Retina (tissue), 1 donor: ENCODE results near the gene RNF126.
"Not testable (repeated sequence)": the region's sequence is repeated elsewhere in the genome, so short reads cannot be mapped to it uniquely, and the experiment has no call there.

ENCODE experiments used
- DNase-seq: peaks from one replicate; pipeline ENCODE4 v3.0.0-alpha.2; 2016

Gene RNF126

DNA sequence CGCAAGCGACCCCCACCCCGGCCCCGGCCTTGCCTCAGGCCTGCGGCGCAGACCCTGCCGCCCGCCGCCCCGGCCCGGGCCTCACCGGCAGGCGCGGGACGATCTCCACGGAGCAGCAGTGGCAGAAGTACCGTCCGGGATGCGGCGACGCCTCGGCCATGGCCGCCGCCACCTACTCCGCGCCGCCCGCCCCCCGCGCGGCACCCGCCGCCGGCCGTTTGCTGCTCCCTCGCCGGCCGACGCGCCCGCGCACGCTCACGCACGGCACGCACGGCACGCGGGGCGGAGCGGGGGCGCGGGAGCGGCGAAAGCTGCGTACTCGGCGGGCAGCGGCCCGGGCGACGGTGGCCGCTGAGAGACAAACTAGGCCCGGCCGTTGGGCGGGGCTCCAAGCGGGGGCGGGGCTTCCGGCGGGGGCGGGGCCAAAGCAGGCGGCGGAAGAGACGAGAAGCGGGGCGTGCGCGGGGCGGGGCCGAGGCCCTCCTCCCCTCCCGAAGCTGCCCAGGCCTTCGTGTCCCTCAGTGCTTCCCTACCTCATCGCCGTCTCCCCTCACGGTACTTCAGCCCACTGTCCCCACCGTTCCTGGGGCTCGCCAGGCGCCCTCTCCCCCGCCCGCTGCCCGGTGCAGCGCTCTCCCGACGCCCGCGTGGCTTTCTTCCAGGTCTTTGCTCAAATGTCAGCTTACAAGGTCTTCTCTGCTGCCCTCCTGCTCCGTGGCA, at the start of gene RNF126:
Gene RNF126, minus strand, starts transcription at position 253 of the 720 bp plus-strand sequence. Its CDS starts 93 bp downstream, at position 160.
- peak; percentile 90 for DNase-seq

DNA sequence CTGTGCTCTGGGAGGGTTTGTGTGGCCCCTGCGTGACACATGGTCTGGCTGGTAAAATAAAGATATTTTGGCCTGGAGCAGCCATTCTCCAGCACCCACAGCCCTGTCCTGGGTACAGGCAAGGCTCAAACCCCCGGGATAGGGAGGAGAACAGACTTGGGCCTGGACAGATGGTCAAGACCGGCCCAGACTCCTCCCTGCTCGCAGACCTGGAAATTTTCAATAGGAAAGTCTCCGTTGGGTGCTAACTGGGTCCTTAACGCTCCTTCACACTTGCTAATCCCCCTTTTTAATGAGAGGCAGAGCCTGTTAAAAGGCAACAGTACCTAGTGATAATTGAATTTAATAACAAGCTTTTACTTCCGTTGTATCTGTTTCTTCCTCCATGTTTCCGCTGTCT, 48.2 kb upstream of the RNF126 start:
- DNase-seq, result no peak

DNA sequence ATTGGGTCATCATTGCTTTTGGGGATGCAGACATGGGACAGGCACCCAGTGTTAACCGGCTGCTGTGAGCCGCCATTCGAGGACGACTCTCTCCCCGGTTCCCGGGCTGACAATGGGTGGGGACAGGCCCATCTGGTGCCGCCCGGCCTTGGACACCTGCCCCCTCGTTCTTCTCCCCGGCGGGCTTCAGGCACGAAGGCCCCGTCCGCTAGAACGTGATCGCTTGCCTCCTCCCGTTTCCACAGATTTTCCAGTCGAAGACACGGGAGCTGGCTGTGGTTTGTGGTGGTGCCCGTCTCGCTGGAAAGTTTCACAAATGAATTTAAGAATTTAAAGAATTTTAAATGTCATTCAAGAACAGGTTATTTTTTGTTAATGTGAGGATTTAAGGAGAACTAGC, 47.8 kb upstream of the RNF126 start:
- peak; percentile 54 for DNase-seq

DNA sequence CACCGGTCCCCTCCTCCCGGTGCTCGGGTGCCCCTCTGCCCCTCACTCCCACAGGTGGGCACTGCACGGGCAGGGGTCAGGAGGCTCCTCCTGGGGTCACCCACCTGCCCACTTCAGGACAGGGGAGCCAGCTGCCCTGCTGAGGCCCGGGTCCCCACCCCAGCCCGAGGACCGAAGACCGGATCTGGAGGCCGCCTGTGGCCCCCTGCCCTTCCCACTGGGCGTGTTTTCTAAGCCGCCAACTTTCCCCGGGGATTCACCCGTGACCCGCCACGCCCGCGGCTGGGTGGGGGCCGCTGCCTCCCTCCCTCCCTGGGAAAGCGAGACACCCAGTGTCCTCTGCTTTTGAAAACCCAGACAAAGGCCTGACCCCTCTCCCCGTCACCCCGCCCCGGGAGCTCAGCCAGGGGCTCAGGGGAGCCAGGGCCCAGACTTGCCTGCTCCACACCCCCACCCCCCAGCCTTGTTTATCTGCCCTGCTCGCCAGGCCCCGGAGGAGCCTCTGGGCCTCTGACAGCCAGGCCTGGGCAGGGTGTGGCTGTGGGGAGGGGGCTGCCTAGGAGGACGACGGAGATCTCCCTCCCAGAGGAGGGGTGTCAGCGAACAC, 47.1 kb upstream of the RNF126 start:
- peak; percentile 58 for DNase-seq

DNA sequence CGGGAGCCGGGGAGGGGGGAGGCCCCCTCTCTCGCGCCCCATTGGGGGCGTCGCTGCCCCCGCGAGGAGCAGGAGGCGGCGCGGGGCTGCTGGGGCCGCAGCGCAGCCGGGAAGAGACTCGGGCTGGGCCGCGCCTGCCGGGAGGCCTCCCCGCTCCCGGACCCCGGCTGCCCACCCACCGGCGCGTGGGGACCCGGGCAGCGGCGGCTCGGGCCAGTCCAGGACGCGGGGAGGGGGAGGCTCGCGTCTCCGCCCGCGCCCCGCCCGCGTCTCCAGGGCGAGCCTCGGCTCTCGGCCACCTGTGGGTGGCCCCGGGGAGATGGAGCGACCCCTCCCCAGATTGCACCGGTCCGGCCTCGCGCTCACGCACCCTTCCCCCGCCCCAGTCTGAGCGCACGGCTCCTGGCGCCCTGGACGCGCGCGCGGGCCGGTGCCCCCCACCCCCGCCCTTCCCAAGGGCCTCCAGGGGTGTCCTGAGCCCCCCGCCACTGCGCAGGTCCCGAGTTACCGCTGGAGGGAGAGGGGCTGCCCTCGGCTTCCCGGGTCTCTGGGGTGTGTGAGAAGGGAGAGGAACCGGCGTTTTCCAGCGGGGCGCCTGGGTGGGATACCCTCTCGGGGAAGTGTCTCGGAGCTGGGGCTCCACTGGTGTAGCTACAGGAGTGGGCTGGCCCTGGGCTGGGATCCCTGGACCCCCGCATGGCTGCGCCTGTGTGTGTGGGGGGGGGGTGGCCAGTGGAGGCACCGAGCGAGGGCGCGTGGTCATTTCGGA, 46.4 kb upstream of the RNF126 start:
- DNase-seq, result peak; percentile 59

DNA sequence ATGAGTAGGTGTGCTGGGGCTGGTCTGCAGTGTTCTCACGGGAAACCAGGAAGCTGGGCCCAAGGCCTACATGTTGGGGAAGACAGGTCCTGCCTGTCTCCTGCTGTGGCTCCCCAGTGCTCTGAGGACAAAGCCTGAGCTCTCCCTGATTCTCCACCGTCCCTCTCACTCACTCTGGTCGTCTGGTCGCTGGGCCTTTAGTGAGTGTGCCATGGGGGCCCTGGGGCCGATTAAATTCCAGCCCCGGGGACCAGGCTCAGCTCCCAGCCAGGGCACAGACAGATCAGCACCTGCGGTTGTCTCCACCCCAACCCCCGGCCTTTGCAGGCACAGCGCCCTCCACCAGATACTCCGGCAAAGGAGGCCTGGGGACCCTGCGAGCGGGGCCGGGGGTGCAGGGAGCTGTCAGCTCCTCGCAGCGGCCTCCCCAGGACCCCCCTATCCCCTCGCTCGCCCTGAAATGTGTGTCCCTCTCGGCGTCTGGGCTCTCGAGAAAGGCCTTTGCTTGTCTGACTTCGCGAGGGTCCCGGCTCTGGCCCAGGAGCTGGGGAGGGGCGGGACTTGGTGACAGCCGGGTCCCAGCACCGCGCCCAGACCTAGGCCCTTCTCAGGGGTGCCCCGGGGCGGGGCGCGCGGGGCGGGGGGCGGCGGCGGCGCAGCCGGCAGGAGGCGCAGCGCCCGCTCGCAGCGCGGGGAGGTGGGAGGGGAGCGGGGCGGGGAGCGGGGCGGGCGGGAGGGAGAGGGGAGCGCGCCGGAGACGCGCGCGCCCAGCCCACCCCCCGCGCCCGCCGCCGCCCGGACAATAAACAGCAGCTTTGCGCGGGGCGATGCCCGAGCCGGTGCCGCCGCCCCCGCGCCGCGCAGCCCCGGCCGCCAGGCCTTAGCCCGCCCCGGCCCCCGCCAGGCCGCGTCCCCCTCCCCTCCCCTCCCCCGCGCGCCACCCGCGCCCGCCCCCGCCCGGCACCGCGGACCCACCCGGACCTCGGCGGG, 45.4 kb upstream of the RNF126 start, which contains the start of gene PALM:
Gene PALM, plus strand, starts transcription at position 782 of the 990 bp plus-strand sequence. CDS start 212 bp downstream, outside the sequence.
- peak; percentile 76 for DNase-seq

DNA sequence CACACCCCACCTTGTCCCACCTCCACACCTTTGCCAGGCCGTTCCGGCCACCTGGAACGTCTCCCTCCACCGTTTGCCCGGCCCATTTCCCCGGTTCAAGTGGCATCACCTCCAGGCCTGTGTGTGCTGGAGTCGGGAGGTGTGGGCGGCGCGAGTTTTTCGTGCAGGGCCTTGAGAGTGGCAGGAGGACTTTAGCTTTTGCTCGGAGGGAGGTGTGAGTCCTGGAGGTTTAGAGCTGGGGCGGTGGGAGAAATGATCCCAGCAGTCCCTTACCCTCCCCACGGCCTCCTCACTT, 41.4 kb upstream of the RNF126 start:
- DNase-seq, result no peak

DNA sequence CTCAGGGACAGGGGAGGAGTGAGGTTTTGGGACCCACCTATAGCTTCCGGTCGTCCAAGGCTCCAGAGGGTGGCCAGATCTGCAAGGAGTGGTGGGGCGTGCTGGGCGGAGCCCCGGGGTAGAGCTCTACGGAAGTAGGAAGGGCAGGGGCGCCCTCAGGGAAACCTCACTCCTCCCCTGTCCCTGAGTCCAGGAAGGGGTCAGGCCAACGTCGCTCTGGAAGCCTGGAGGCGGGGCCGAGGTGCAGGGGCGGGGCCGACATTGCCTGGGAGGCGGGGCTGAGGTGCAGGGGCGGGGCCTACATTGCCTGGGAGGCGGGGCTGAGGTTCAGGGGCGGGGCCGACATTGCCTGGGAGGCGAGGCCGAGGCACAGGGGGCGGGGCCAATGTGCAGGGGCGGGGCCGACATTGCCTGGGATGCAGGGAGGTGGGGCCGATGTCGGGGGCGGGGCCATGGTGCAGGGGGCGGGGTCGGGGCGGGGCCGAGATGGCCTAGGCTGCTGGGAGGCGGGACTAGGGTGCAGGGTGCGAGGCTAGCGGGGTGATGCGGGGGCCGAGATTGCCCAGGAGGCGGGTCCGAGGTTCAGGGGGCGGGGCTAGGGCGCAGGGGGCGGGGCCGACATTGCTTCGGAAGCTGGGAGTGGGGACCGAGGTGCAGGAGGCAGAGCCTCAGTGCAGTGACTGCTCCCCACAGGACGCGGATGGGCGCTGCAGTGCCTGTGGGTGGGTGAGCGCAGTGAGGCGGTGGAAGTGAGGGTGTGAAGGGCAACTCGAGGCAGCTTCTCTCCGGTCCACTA, 40.8 kb upstream of the RNF126 start:
- DNase-seq, result peak; percentile 48

DNA sequence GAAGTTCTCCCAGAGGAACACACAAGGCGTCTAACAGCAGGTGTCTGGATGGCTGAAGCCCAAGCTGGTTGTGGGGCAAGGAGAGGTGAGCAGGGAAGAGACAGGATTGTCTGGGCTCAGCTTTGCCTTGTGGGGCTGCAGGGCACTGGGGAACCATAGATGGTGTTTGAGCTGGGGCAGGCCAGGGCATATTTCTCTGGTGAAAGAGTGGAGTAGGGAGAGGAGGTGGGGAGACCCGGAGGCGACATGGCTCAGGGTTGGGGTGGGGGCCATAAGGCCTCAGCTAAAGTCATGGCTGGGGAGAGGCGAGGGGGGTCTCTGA, 40.3 kb upstream of the RNF126 start:
- DNase-seq, result no peak

DNA sequence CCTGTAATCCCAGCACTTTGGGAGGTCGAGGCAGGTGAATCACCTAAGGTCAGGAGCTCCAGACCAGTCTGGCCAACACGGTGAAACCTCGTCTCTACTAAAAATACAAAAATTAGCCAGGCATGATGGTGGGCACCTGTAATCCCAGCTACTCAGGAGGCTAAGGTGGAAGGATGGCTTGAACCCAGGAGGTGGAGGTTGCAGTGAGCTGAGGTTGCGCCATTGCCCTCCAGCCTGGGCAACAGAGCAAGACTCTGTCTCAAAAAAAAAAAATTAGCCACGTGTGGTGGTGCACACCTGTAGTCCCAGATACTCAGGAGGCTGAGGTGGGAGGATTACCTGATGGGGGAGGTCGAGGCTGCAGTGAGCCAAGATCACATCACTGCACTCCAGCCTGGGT, 39.8 kb upstream of the RNF126 start:
- DNase-seq, result not testable (repeated sequence)

DNA sequence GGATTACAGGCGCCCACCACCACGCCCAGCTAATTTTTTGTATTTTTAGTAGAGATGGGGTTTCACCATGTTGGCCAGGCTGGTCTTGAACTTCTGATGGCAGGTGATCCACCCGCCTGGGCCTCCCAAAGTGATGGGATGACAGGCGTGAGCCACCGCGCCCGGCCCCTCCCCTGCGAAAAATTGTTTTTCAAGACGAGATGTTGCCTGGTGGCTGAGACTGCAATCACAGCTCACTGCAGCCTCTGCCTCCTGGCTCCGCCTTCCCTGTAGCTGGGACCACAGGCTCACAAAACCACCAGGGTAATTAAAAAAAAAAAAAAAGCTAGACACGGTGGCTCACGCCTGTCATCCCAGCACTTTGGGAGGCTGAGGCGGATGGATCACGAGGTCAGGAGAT, 36.9 kb upstream of the RNF126 start:
- DNase-seq, result not testable (repeated sequence)

DNA sequence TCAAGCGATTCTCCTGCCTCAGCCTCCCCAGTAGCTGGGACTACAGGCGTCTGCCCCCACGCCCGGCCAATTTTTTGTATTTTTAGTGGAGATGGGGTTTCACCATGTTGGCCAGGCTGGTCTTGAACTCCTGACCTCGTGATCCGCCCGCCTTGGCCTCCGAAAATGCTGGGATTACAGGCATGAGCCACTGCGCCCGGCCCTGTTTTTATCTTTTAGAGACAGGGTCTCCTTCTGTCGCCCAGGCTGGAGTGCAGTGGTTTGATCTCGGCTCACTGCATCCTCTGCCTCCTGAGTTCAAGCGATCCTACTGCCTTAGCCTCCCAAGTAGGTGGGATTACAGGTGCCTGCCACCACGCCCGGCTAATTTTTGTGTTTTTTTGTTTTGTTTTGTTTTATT, 35.5 kb upstream of the RNF126 start:
- DNase-seq, result not testable (repeated sequence)

DNA sequence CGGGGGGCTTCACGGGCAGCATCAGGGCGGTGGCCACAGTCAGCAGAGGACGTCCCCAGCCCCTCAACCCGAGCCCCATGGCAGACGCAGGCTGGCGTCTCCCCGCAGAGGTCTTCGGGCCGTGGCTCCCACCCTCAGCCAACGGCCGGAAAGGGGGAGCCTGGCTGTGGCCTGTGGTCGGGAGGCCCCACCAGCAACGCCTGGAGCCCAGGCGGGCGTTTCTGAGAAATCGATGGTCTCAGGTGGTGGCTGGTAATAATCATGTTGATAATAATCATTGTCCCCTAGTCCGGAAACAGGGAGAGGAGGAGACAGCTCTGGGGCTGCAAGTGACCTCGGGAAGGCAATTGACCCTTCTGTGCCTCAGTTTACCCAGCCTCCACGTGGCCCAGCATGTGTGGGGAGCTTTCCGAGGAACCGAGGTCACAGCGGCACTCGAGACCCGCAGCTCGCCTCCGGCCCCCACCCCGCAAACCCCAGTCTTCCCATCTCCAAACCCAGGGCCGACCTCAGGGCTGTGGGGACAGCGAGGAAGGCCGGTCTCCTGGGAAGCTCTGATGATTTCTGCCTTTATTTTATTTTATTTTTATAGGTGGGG, 32.4 kb upstream of the RNF126 start, which contains the start of gene PRSS57:
Gene PRSS57, minus strand, starts transcription at position 101 of the 598 bp plus-strand sequence. Its CDS starts 22 bp downstream, at position 79.
- no peak for DNase-seq

DNA sequence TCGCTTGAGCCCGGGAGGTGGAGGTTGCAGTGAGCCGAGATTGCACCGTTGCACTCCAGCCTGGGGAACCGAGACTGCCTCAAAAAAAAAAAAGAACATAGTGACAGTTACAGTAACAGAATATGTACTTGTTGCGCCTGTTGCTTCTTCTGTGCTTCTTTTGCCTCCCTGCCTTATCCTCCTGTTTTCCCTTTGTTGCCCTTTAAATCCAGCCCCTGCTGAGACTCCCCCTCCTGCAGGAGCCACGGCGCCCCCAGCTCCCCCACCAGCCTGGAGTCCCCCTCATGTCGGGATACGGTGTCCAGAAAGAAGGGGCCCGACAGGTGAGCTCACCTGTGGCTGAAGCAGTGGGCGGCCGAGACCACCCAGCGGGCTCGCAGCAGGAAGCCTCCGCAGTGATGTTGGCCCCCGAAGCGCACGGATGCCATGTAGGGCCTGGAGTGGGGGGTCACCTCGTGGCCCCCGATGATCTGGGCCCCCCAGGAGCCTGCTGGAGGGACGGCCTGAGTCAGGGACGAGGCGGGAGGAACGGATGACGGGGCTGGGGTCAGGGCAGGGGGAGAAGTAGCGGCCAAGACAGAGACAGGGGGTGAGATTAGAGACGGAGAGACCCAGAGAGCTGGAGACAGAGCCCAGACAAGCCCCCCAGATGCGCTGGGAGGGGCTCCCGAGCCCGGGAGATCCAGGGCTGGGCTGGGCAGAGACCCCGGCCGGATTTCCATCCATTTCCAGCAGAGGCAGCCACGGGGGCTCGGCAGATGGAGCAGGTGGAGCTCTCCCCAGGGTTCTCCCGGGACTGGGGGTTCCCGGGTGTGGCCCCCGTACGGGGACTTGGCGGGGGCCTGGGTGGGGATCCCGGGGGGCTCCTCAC, 31.7 kb upstream of the RNF126 start:
- no peak for DNase-seq

DNA sequence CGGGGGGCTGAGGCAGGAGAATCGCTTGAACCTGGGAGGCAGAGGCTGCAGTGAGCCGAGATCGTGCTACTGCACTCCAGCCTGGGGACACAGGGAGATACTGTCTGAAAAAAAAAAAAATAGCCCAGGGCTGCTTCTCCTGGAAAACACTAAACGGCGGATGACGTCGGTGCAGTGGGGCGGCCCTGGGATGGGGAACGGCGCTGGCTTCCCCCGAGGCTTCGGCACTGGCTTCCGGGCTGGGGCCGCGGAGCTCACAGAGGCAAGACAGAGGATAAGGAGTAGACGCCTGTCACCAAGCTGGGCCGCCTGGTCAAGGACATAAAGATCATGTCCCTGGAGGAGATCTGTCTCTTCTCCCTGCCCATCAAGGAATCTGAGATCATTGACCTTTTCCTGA, 27.2 kb upstream of the RNF126 start:
- DNase-seq, result no peak

DNA sequence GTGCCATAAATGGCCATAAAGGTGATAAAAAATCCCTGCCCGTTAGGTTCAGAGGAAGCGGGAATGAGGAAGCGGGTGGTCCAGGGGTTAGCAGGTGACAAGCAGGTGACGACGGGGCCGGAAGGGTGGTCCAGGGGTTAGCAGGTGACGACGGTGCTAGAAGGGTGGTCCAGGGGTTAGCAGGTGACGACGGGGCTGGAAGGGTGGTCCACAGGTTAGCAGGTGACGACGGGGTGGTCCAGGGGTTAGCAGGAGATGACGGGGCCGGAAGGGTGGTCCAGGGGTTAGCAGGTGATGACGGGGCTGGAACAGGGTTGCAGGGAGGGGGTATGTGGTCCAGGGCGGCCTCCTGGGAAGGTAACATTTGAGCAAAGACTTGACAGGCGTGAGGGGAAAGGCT, 26.0 kb upstream of the RNF126 start:
- DNase-seq, result no peak

DNA sequence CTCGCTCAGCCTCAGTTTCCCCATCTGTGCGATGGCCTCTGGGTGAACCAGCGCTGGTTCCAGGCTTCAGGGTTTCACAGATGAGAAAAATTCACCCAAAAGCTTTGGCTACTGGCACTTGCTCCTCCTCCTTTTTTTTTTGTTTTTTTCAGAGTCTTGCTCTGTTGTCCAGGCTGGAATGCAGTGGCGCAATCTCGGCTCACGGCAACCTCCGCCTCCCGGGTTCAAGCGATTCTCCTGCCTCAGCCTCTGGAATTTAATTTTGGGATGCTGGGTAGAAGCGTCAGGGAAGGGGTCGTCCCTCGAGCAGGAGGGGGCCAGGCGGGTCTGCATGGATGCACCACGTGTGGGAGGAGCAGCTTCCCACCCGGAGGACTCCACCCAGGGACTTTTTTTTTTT, 25.2 kb upstream of the RNF126 start:
- no peak for DNase-seq

DNA sequence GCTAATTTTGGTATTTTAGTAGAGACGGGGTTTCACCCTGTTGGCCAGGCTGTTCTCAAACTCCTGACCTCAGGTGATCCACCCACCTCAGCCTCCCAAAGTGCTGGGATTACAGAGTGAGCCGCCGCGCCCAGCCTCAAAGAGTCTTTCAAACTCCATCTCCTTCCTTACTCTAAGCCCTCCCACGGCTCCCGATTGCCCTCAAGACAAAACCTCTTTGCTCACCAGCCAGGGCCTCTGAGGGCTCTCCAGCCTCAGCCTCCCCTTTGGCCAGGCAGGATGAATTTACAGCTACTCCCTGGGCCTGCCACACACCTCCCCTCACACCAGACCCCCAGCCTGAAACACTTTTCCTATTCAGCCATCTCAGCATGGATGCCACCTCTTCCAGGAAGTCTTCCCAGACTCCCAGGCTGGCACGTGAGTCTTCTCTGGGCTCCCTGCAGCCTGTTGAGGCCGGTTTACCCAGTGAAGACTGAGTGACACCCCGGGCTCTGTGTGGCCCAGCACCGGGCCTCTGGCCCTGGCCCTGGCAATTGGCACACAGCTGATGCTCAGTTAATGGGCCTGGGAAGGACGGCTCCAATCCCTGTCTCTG, 24.7 kb upstream of the RNF126 start:
- no peak for DNase-seq

DNA sequence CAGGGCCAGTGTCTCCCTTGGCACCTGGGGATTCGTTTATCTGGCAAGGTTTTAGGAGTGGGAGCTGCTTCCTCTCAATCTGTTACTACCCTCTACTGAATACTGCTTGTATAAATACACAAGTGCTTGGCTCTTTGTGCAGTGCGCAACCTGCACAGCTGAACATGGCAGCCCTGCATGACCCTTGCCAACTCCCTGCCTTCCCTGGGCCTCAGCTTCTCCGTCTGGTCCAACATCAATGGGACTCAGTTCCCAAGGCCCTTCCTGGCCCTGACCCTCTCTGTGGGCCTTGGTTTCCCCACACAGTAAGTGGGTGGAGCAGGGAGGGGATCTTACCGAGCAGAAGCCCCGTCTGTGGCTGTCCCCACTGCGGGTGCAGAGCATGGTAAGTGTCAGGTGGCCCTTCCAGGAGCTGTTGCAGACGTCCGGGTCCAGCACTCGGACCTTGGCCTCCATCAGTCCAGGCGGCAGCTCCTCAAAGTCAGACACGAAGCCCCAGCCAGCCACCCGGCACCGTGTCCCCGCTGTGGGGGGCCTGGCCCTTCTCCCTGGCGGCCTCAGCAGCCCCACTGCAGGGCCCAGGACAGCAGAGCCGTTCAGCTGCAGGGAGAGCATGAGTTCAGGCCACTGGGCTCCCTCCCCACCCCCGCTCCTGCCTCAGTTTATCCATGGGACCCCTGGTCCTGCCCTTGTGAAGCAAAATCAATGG, 23.7 kb upstream of the RNF126 start:
- no peak for DNase-seq
